NCI-H2227 (cell line): ENCODE measurements around the gene CAMK4.
"Not testable (repeated sequence)": the region's sequence is repeated elsewhere in the genome, so short reads cannot be mapped to it uniquely, and the experiment has no call there.

Source experiments
- DNase-seq: peaks from one replicate; lab custom pipeline; 2025; ENCODE audit not compliant: unreplicated experiment; lab: John Stamatoyannopoulos, UW

Gene CAMK4

GRCh38 chr5:111379391-111379816, 155.2 kb downstream of the CAMK4 start:
- DNase-seq = no peak

- DNase-seq = no peak
Observed at GRCh38 chr5:111383288-111383970, 159.2 kb downstream of the CAMK4 start.

GRCh38 chr5:111384220-111384619, 160.0 kb downstream of the CAMK4 start:
- peak; percentile 11 for DNase-seq

GRCh38 chr5:111385051-111385450, 160.9 kb downstream of the CAMK4 start:
- peak; percentile 61 for DNase-seq

DNA sequence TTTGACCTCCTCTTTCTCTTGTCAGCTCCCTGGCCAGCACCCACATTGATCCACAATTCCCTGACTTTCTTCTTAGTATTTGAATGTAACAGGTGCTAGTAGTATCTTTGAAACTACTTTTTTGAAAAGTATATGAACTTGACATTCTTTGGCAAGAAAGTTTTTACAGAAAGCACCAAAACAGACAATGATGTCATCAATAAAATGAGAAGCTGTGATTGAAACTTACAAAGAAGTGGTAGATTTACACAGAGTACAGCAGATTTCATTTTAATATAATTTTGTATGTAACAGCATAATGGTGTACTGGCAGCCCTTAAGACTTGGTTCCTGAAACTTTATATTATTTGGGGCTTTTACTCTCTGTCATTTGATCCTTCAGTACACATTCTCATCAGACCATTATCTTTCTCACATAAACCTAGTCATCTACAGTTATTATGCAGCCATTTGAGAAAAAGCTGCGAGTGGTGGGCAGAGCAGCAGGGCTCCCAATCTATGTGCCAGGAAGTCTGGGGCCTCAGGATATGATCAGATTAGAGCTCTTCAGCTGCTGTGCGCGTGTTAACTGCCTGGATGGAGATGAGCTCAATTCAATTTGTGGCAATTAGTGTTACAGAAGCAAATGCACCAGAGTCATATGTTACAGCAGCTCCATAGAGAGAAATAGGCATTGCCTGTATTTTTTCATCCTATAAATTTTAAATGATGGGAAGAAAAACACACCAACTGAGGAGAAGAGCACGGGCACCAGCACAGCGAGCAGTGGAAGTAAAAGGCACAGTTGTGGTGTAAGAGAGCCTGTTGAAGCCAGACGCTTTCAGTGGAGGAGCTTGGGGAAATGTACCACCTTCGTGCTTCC, 162.0 kb downstream of the CAMK4 start:
- DNase-seq = peak; percentile 48

DNA sequence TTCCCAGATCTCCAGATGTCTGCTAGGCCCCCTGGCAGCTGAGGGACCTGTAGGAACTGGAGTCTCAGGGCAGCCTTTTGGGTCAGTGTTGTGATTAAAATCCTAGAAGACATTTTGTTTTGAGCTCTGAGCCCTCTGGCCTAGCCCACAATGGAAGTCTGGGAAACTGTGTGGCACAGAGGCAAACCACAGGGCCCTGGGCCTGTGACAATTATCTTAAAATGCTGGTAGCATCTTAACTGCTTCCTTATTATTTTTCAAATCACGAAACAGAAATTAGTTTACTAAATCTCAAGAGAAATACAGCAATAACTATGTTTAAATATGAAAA, 162.6 kb downstream of the CAMK4 start:
- DNase-seq = no peak

DNA sequence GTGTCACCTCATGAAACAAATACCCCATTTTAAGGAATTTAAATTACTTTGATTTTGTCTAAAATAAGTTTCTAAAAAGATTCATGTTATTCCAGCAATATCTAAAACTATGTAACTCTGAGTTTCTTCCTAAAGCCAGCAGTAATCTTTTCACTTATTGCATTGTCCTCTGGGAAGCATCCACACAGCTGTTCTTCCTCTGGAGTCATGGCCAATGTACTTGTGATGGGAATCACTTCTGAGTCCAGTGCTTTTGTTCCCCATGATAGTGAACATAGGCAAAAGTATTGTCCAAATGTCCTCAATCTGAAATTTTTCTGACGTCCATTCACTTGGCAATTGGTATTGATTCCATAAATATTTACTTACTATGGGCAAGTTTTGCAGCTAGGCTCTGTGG, 163.2 kb downstream of the CAMK4 start:
- DNase-seq = no peak

DNA sequence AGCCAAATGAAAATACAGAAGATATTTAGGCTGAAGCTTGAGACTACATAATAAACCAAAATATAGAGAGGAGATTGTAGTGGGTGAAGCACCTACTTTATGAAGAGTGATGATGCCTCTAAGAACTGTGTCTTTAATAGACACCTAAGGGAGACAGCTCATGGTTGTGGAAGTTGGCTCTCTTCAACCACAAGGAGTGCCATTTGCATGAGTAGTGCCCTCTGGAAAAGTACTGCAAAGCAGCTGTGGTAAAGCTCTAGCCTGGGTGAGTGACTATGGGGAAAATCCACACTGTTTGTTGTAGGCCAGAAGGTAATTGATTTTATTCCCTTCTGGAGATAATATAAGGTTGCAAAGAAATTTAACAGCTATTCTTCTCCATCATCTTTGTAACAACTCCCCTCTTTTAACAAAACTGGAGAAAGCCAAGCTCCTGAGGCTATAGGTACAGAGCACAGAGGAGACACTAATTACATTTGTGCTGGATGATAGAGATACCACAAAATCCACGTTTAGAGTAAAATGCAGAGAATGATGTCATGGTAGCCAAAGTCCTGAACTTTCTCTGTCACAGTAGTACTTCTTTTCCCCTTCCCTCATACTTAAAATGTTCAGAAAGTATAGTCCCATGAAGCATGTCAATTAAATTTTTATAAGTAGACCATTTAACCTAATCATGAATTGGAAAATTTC, 165.4 kb downstream of the CAMK4 start:
- no peak for DNase-seq

DNA sequence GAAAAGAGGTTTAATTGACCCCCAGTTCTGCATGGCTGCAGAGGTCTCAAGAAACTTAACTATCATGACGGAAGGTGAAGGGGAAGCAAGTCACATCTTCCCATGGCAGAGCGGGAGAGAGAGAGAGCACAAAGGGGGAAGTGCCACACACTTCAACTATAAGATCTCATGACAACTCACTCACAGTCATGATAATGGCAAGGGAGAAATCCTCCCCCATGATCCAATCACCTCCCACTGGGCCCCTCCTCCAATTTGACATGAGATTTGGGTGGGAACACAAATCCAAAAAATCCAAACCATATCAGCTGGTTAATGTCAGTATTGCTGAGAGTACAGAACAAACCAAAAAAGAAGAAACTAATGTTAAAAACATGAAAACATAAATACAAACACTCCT, 168.0 kb downstream of the CAMK4 start:
- DNase-seq = no peak

GRCh38 chr5:111394586-111394985, 170.4 kb downstream of the CAMK4 start:
- no peak for DNase-seq

DNA sequence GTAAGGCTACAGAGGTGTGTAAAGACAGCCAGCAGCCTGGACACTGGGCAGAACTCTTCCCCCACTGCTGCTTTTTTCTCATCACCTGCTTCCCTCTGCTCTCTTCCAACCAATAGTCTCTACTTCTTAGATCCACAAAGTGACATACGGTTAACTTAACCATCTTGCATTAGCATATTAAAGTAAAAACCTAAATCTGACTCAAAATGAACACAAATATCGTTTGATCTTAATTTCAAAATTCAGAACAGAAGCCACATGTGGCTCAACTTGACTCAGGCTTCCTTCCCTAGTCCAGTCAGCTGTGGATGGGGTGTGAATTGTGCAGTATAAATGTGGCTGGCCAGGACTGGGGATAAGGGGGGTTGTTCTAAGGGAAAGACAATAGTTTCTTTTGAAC, 173.8 kb downstream of the CAMK4 start:
- DNase-seq = no peak

DNA sequence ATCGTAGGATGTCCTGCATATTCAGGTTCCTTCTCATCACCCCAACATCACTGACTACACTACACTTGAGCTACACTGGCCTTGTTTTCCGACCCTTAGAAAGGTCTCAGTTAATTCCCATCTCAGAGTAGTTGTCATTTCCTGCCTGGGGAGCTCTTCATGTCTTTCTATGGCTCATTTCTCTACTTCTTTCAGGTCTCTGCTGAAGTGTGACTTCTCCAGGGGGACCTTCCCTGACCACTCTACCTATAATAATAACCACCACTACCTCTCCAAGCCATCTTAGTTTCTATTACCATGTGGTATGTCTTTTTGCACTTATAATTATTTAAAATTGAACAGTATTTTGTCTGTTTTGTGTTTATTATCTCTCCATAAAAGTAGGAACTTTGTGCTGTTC, 174.9 kb downstream of the CAMK4 start:
- DNase-seq = no peak

GRCh38 chr5:111401906-111402305, 177.7 kb downstream of the CAMK4 start:
- DNase-seq = no peak

GRCh38 chr5:111404270-111404769, 180.1 kb downstream of the CAMK4 start:
- DNase-seq = no peak

DNA sequence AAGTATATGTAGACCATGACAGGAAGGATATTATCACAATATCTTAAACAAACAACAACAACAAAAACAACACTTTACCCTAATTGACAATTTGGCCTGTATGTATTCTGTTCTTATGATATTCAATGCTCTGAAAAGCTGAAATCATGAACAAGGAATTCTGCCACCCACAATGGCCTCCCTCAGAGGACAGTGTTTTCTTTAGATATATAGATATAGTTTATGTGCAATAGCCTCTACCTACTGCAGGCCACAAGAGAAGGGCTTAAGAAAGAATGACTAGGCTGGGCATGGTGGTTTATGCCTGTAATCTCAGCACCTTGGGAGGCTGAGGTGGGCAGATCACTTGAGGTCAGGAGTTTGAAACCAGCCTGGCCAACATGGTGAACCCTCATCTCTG, 183.4 kb downstream of the CAMK4 start:
- no peak for DNase-seq

GRCh38 chr5:111408817-111409216, 184.6 kb downstream of the CAMK4 start:
- no peak for DNase-seq

DNA sequence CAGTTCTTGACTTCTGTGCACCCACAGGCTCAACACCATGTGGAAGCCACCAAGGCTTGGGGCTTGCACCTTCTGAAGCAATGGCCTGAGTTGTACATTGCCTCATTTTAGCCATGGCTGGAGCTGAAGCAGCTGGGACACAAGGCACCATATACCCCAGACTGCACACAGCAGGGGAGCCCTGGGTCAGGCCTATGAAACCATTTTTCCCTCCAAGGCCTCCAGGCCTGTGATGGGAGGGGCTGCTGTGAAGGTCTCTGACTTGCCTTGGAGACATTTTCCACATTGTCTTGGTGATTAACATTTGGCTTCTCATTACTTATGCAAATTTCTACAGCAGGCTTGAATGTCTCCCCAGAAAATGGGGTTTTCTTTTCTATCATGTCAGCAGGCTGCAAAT, 185.1 kb downstream of the CAMK4 start:
- not testable (repeated sequence) for DNase-seq

DNA sequence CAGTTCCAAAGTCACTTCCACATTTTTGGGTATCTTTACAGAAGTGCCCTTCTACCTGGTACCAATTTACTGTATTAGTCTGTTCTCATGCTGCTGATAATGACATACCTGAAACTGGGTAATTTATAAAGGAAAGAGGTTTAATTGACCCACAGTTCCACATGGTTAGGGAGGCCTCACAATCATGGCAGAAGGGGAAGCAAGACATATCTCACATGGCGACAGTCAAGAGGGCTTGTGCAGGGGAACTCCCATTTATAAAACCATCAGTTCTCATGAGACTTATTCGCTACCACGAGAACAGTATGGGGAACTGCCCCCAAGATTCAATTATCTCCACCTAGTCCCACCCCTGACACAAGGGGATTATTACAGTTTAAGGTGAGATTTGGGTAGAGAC, 185.9 kb downstream of the CAMK4 start:
- DNase-seq = not testable (repeated sequence)

DNA sequence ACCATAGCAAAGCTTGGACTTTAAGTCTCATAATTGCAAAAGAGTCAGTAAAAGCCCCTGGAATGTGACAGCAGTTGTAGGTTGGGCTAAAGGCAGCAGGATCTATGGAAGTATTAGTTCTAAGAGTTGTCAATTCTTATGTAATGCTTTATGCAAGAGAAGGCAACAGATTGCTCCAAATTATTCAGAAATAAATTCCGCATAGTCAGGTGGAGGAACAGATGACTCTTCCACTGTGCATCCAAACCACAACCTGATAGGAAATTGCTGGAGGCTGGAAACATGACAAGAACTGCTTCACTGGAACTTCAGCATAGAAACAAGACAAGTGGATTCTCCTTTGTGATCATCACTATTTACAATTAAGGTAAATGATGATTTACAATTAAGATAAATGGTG, 187.1 kb downstream of the CAMK4 start:
- DNase-seq = no peak

DNA sequence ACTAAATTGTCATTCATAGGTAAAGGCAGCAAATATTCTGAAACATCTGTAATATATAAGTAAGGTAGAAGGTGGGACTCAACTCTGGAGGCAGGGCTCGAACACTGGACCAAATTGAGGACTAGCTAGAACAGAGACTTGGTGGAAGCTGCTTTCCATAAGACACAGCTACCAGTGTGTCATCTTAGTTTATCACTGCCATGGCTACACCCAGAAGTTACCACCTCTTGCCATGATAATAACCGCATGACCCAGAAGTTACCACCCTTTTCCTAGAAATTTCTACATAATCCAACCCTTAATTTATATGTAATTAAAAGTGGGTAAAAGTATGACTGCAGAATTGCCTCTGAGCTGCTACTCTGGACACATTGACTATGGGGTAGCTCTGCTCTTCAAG, 188.4 kb downstream of the CAMK4 start:
- DNase-seq = no peak

DNA sequence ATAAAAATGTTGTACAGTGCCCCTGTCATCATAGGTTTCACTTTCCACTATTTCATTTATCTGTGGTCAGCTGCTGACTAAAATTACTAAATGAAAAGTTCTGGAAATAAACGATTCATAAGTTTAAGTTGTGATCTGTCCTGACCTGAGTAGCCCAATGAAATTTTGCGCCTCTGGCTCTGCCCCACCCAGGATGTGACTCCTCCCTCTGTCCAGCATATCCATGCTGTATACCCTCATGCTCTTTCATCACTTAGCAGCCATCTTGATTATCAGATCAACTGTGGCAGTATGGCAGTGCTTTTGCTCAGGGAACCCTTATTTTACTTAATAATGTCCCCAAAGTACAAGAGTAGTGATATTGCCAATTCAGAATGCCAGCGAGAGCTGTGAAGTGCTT, 190.9 kb downstream of the CAMK4 start:
- DNase-seq = peak; percentile 12

GRCh38 chr5:111422245-111422644, 198.1 kb downstream of the CAMK4 start:
- DNase-seq = no peak
